ENCODE data around the gene SPATA31A1. TPM values are rescaled to one million over a fixed set of nuclear protein-coding genes. Genes with fewer than 3 reads are reported as not detected.
A peak's percentile ranks its signal among the peaks of the same experiment; 100 is the strongest.
"Not testable (repeated sequence)": the region's sequence is repeated elsewhere in the genome, so short reads cannot be mapped to it uniquely, and the experiment has no call there.

SPATA31A1 gene
- not detected in 2 replicates for total RNA-seq (2016; rRNA removed; fragmentation: Illumina TruSeq; extraction: Trizol)
- not detected in 2 replicates for total RNA-seq (2016; cell fraction: cytosol; rRNA removed; fragmentation: Illumina TruSeq; extraction: Trizol; ENCODE audit: low read depth)
- not detected in 2 replicates for total RNA-seq (2016; cell fraction: insoluble cytoplasmic fraction; rRNA removed; fragmentation: Illumina TruSeq; extraction: Trizol)
- total RNA-seq (2016; cell fraction: membrane; rRNA removed; fragmentation: Illumina TruSeq; extraction: Trizol) = not detected in 2 replicates
- total RNA-seq (2016; cell fraction: nucleus; rRNA removed; fragmentation: Illumina TruSeq; extraction: Trizol) = not detected in 2 replicates
- polyA plus RNA-seq (2011; rRNA removed) = not detected in 2 replicates
- not detected in 2 replicates for polyA plus RNA-seq (2011; cell fraction: cytosol; rRNA removed)
- polyA plus RNA-seq (2011; cell fraction: nucleus; rRNA removed) = not detected in 2 replicates
- polyA plus RNA-seq (2012) = not detected in 2 replicates
- not detected in 2 replicates for polyA plus RNA-seq (2016; cell fraction: cytosol; fragmentation: Illumina TruSeq; extraction: Trizol; ENCODE audit: low read depth)
- not detected in 2 replicates for polyA plus RNA-seq (2016; cell fraction: insoluble cytoplasmic fraction; fragmentation: Illumina TruSeq; extraction: Trizol; ENCODE audit: low read depth)
- polyA plus RNA-seq (2016; cell fraction: membrane; fragmentation: Illumina TruSeq; extraction: Trizol; ENCODE audit: low read depth) = not detected in 2 replicates
- polyA plus RNA-seq (2016; cell fraction: nucleus; fragmentation: Illumina TruSeq; extraction: Trizol; ENCODE audit: insufficient read depth, low read depth) = not detected in 2 replicates
- polyA minus RNA-seq (2011; rRNA and poly(A)+ RNA removed; ENCODE audit: low replicate concordance) = not detected in 2 replicates
- polyA minus RNA-seq (2011; cell fraction: cytosol; rRNA and poly(A)+ RNA removed) = not detected in 2 replicates
- not detected in 2 replicates for polyA minus RNA-seq (2011; cell fraction: nucleus; rRNA and poly(A)+ RNA removed)
- percentile 11 among the genes with signal in this experiment for Bru-seq, nascent RNA
- not detected for BruChase-seq, experiment 1, labeled RNA remaining after a 6-hour chase
- BruChase-seq, experiment 2, labeled RNA remaining after a 2-hour chase = not detected
- long read RNA-seq, experiment 1 = 0 reads
- long read RNA-seq, experiment 2 = 0 reads

- H3K36me3 ChIP-seq (replicated peaks in 1 of 2; ENCODE audit: control insufficient read depth in 1 of 2, insufficient read depth in 2 of 2, low read length in 2 of 2); intact Hi-C loops (cut with micrococcal nuclease; ENCODE audit: unreplicated experiment); H2AFZ ChIP-seq (ENCODE audit: low read length); H3K9ac ChIP-seq (ENCODE audit: insufficient read depth, low read depth, low read length); H3K4me2 ChIP-seq (ENCODE audit: low read depth, low read length); H3K27me3 ChIP-seq (ENCODE audit: control insufficient read depth in 1 of 2, insufficient read depth in 2 of 2, low read length in 2 of 2); DNase-seq (ENCODE audit: low spot score); CTCF ChIA-PET (ENCODE audit: low intra/inter-chr PET ratio, low total read pairs); H3K79me2 ChIP-seq (ENCODE audit: insufficient read depth, low read length); FAIRE-seq; BruUV-seq (replicated peaks); H3K9me3 ChIP-seq (ENCODE audit: low read length); ATAC-seq; H3K4me1 ChIP-seq (ENCODE audit: insufficient read depth, low read length); POLR2A ChIA-PET; H4K20me1 ChIP-seq (ENCODE audit: insufficient read depth, low read length); H3K4me3 ChIP-seq (replicated peaks in 1 of 3; ENCODE audit: insufficient read depth in 1 of 3, low read depth in 2 of 3, low read length in 3 of 3); in situ Hi-C loops (cut with HindIII; ENCODE audit: extremely low pct_ligation_motif_present, low pct_unique_long_range_greater_than_20kb); H3K27ac ChIP-seq (ENCODE audit: extremely low read length, insufficient read depth, low read length): not testable (repeated sequence)
- 23% methylated on average over 5 of the region's 6 CpGs for WGBS (ENCODE audit: low lambda C conversion rate)
These were observed at the start of gene SPATA31A1 for GRCh38 chr9:39355369-39355768. Gene SPATA31A1, plus strand, starts transcription at chr9:39355669. Its CDS starts 62 bp downstream, at chr9:39355731.

GRCh38 chr9:39407261-39408204, 52.1 kb downstream of the SPATA31A1 start:
- H2AFZ ChIP-seq (ENCODE audit: low read length); FAIRE-seq; POLR2A ChIA-PET; H3K9me3 ChIP-seq (ENCODE audit: low read length); H4K20me1 ChIP-seq (ENCODE audit: insufficient read depth, low read length); H3K27me3 ChIP-seq (ENCODE audit: control insufficient read depth in 1 of 2, insufficient read depth in 2 of 2, low read length in 2 of 2); H3K36me3 ChIP-seq (replicated peaks in 1 of 2; ENCODE audit: control insufficient read depth in 1 of 2, insufficient read depth in 2 of 2, low read length in 2 of 2); ATAC-seq; H3K4me1 ChIP-seq (ENCODE audit: insufficient read depth, low read length); H3K4me2 ChIP-seq (ENCODE audit: low read depth, low read length); H3K9ac ChIP-seq (ENCODE audit: insufficient read depth, low read depth, low read length); BruUV-seq (replicated peaks); intact Hi-C loops (cut with micrococcal nuclease; ENCODE audit: unreplicated experiment); CTCF ChIA-PET (ENCODE audit: low intra/inter-chr PET ratio, low total read pairs); in situ Hi-C loops (cut with HindIII; ENCODE audit: extremely low pct_ligation_motif_present, low pct_unique_long_range_greater_than_20kb); DNase-seq (ENCODE audit: low spot score); H3K27ac ChIP-seq (ENCODE audit: extremely low read length, insufficient read depth, low read length); H3K79me2 ChIP-seq (ENCODE audit: insufficient read depth, low read length); H3K4me3 ChIP-seq (replicated peaks in 1 of 3; ENCODE audit: insufficient read depth in 1 of 3, low read depth in 2 of 3, low read length in 3 of 3): not testable (repeated sequence)
- WGBS (ENCODE audit: low lambda C conversion rate) = 0% methylated on average over 1 of the region's 2 CpGs

DNA sequence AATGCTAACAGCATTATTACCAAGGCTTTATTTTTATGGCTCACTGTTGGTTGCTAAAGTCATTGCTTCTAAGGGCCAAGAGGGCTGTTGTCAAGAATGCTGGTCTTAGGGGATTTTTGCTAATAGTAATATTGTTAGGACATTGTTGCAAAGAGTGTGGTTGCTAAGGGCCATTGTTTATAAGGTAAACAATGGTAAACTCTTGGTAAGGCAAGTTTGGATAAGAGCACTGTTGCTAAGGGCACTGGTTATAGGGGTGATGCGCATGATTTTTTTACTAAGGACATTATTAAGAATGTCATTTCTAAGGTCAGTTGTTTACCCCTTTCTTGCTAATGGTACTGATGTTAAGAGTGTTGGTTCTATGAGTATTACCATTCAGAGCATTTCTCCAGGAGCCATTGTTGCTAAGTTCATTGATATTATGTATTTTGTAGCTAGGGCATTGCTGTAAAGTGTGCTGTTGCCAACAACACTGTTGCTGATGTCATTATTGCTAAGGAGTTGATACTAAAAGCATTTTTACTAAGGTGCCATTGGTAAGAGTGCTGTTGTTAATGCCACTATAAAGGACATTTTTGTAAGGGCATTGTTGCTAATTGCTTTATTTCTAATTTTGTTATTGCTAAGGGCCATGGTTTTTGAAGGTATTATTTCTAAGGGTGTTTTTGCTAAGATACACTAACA, 55.9 kb downstream of the SPATA31A1 start:
- H3K9me3 ChIP-seq (ENCODE audit: low read length); H3K9ac ChIP-seq (ENCODE audit: insufficient read depth, low read depth, low read length); FAIRE-seq; CTCF ChIA-PET (ENCODE audit: low intra/inter-chr PET ratio, low total read pairs); H3K27me3 ChIP-seq (ENCODE audit: control insufficient read depth in 1 of 2, insufficient read depth in 2 of 2, low read length in 2 of 2); POLR2A ChIA-PET; H3K79me2 ChIP-seq (ENCODE audit: insufficient read depth, low read length); H2AFZ ChIP-seq (ENCODE audit: low read length); H3K4me2 ChIP-seq (ENCODE audit: low read depth, low read length); H4K20me1 ChIP-seq (ENCODE audit: insufficient read depth, low read length); H3K4me1 ChIP-seq (ENCODE audit: insufficient read depth, low read length); H3K27ac ChIP-seq (ENCODE audit: extremely low read length, insufficient read depth, low read length); in situ Hi-C loops (cut with HindIII; ENCODE audit: extremely low pct_ligation_motif_present, low pct_unique_long_range_greater_than_20kb); BruUV-seq (replicated peaks); DNase-seq (ENCODE audit: low spot score); intact Hi-C loops (cut with micrococcal nuclease; ENCODE audit: unreplicated experiment); H3K36me3 ChIP-seq (replicated peaks in 1 of 2; ENCODE audit: control insufficient read depth in 1 of 2, insufficient read depth in 2 of 2, low read length in 2 of 2); H3K4me3 ChIP-seq (replicated peaks in 1 of 3; ENCODE audit: insufficient read depth in 1 of 3, low read depth in 2 of 3, low read length in 3 of 3); ATAC-seq: not testable (repeated sequence)
- no CpG with 5 or more reads among the region's 1 CpG for WGBS (ENCODE audit: low lambda C conversion rate)

Data from HepG2 (cell line).